ENCODE results near the gene SNX13.

SNX13 gene

GRCh38 chr7:17774716-17775288 lies 165.5 kb downstream of the SNX13 start:
- TF ChIP-seq CTCF (IDR thresholded peaks at IDR 0.05; ENCODE audit: insufficient read depth, missing control alignments), result no peak
- DNase-seq (ENCODE audit: insufficient read length, low spot score) (no peak), FAIRE-seq (no peak)

GRCh38 chr7:17774248-17774647 lies 166.0 kb downstream of the SNX13 start:
- no peak for FAIRE-seq
- no peak for DNase-seq (ENCODE audit: insufficient read length, low spot score)
- TF ChIP-seq CTCF (IDR thresholded peaks at IDR 0.05; ENCODE audit: insufficient read depth, missing control alignments), result no peak

- FAIRE-seq (no peak), DNase-seq (ENCODE audit: insufficient read length, low spot score) (no peak)
- TF ChIP-seq CTCF (IDR thresholded peaks at IDR 0.05; ENCODE audit: insufficient read depth, missing control alignments), result no peak
Observed at GRCh38 chr7:17773289-17773626, 167.0 kb downstream of the SNX13 start.

GRCh38 chr7:17772581-17773288 lies 167.6 kb downstream of the SNX13 start:
- TF ChIP-seq CTCF (IDR thresholded peaks at IDR 0.05; ENCODE audit: insufficient read depth, missing control alignments), result no peak
- FAIRE-seq, result no peak
- DNase-seq (ENCODE audit: insufficient read length, low spot score), result no peak

- TF ChIP-seq CTCF (IDR thresholded peaks at IDR 0.05; ENCODE audit: insufficient read depth, missing control alignments), result no peak
- FAIRE-seq, result no peak
- DNase-seq (ENCODE audit: insufficient read length, low spot score), result no peak
Observed at GRCh38 chr7:17771901-17772408, 168.3 kb downstream of the SNX13 start.

- no peak for DNase-seq (ENCODE audit: insufficient read length, low spot score)
- FAIRE-seq, result no peak
- TF ChIP-seq CTCF (IDR thresholded peaks at IDR 0.05; ENCODE audit: insufficient read depth, missing control alignments), result no peak
Observed at GRCh38 chr7:17770710-17771375, 169.5 kb downstream of the SNX13 start.

- peak; percentile 98 for TF ChIP-seq CTCF (IDR thresholded peaks at IDR 0.05; ENCODE audit: insufficient read depth, missing control alignments)
- peak; percentile 88 for FAIRE-seq
- DNase-seq (ENCODE audit: insufficient read length, low spot score), result no peak
Observed at GRCh38 chr7:17769918-17770317, 170.4 kb downstream of the SNX13 start.

All from D721Med (cell line).